HG03103 (cell line): ENCODE measurements around the gene MN1.

Experiments used
- ATAC-seq: cut with Tn5 transposase; IDR thresholded peaks from one replicate; pipeline ENCODE4 v1.9.1; 2021; ENCODE audit warnings: low read depth; ENCODE audit not compliant: unreplicated experiment

The MN1 gene

GRCh38 chr22:27801616-27802345, at the start of gene MN1:
MN1 (minus strand) TSS chr22:27801756; CDS start chr22:27800543, 1,213 bp downstream.
- ATAC-seq, result no peak

GRCh38 chr22:27850000-27850521, 48.5 kb upstream of the MN1 start:
- no peak for ATAC-seq

- ATAC-seq, result no peak
Observed at GRCh38 chr22:27848005-27848404, 46.4 kb upstream of the MN1 start.

- ATAC-seq, result no peak
Observed at GRCh38 chr22:27846910-27847309, 45.4 kb upstream of the MN1 start.

GRCh38 chr22:27846248-27846757, 44.7 kb upstream of the MN1 start:
- no peak for ATAC-seq

GRCh38 chr22:27845644-27846043, 44.1 kb upstream of the MN1 start:
- no peak for ATAC-seq

- ATAC-seq, result no peak
Observed at GRCh38 chr22:27844656-27845591, 43.4 kb upstream of the MN1 start.

- no peak for ATAC-seq
Observed at GRCh38 chr22:27844256-27844655, 42.7 kb upstream of the MN1 start.

- no peak for ATAC-seq
Observed at GRCh38 chr22:27843441-27843840, 41.9 kb upstream of the MN1 start.

GRCh38 chr22:27842669-27843431, 41.3 kb upstream of the MN1 start:
- no peak for ATAC-seq

GRCh38 chr22:27842201-27842600, 40.6 kb upstream of the MN1 start:
- no peak for ATAC-seq

GRCh38 chr22:27840436-27840835, 38.9 kb upstream of the MN1 start:
- no peak for ATAC-seq

GRCh38 chr22:27839057-27839660, 37.6 kb upstream of the MN1 start:
- ATAC-seq, result no peak

- no peak for ATAC-seq
Observed at GRCh38 chr22:27836181-27836580, 34.6 kb upstream of the MN1 start.

- ATAC-seq, result no peak
Observed at GRCh38 chr22:27835446-27835845, 33.9 kb upstream of the MN1 start.

GRCh38 chr22:27834364-27835185, 33.0 kb upstream of the MN1 start:
- no peak for ATAC-seq

- ATAC-seq, result no peak
Observed at GRCh38 chr22:27833803-27834202, 32.2 kb upstream of the MN1 start.

GRCh38 chr22:27832606-27833005, 31.1 kb upstream of the MN1 start:
- ATAC-seq, result no peak

GRCh38 chr22:27829620-27830019, 28.1 kb upstream of the MN1 start:
- no peak for ATAC-seq
